ENCODE measurements around the gene UNC5CL. TPM values are rescaled to one million over a fixed set of nuclear protein-coding genes. Genes with fewer than 3 reads are reported as not detected.

The UNC5CL gene
- total and polyA plus RNA-seq, 9 of the 15 experiments (the other 6 are each of a cell fraction or from before 2014, with no cell fraction given), result 0.07 to 1.8 (median 0.62) TPM; not detected in 1

GRCh38 chr6:41064841-41065240 is 25.8 kb upstream of the UNC5CL start (continued):
- TF ChIP-seq PCBP2 (IDR thresholded peaks at IDR 0.05; ENCODE audit: low read depth, low read length, poor library complexity, severe bottlenecking), result no peak
- TF ChIP-seq ILK (tag; IDR thresholded peaks at IDR 0.05; ENCODE audit: borderline replicate concordance, low read depth), result no peak
- no peak for TF ChIP-seq FOXK1 (CRISPR knock-in tag; IDR thresholded peaks at IDR 0.05; ENCODE audit: borderline replicate concordance)

GRCh38 chr6:41063884-41064285 is 24.9 kb upstream of the UNC5CL start:
- no TSS peak for BruUV-seq (replicated peaks)
- Histone ChIP-seq H3K27me3 (ENCODE audit: control insufficient read depth in 2 of 2, insufficient read depth in 2 of 2, low read length in 2 of 2) (no peaks in the 10 kb centered on the region), H3K4me3 (no peak overlapping the region), H3K4me2 (ENCODE audit: insufficient read depth, low read length) (no peak overlapping the region), H3K9me3 (replicated peaks; ENCODE audit: control insufficient read depth, insufficient read depth, low read depth, low read length) (no peaks in the 10 kb centered on the region), H3K9ac (ENCODE audit: insufficient read depth in 1 of 2, low read depth in 2 of 2, low read length in 2 of 2) (no peak overlapping the region), H3K9me1 (ENCODE audit: control insufficient read depth, insufficient read depth, low read length) (no peaks in the 10 kb centered on the region), H4K20me1 (replicated peaks; ENCODE audit: control insufficient read depth, insufficient read depth, low read length) (no peaks in the 10 kb centered on the region), H3K36me3 (ENCODE audit: control insufficient read depth, insufficient read depth, low read length) (peaks cover 64% of the 10 kb centered on the region), H2AFZ (ENCODE audit: low read depth, low read length) (no peak overlapping the region), H3K79me2 (ENCODE audit: control insufficient read depth, insufficient read depth, low read length) (no peaks in the 10 kb centered on the region), H3K4me1 (replicated peaks in 1 of 2; ENCODE audit: control insufficient read depth in 2 of 2, insufficient read depth in 2 of 2, low read length in 2 of 2) (peaks cover 0 to 12% of the 10 kb centered on the region in 2 experiments; a peak in 3 of 5 replicates), H3K27ac (ENCODE audit: extremely low read depth, low read depth, low read length) (no peak overlapping the region)
- 94% methylated on average over 2 of the region's 2 CpGs for WGBS (ENCODE audit: insufficient coverage, low coverage, missing lambda C conversion rate)
- DNase-seq (ENCODE audit: extremely low read depth in 1 of 4, low spot score in 3 of 4) (no peak), FAIRE-seq (no peak), ATAC-seq (no peak)
- CTCF ChIA-PET (ENCODE audit: low intra/inter-chr PET ratio), result no interaction called here
- POLR2A ChIA-PET, result interaction anchor here (1.5 kb wide), 1 partner anchor 10 kb away, joined by 5 read pairs; no protein-coding TSS in a partner anchor
- intact Hi-C loops (cut with micrococcal nuclease), result no loop called here
- in situ Hi-C loops (cut with MboI), result no loop called here
- TF ChIP-seq POLR2AphosphoS2 (IDR thresholded peaks at IDR 0.05; ENCODE audit: low read length) (no peak), TBL1XR1 (IDR thresholded peaks at IDR 0.05; ENCODE audit: low read length in 2 of 2) (no peak), MEF2D (tag; conservative IDR thresholded peaks at IDR 0.05; ENCODE audit: low read depth) (no peak), CC2D1A (IDR thresholded peaks at IDR 0.05) (no peak), CBX2 (IDR thresholded peaks at IDR 0.05; ENCODE audit: insufficient read depth, low read length, poor library complexity, severe bottlenecking) (no peak), ZNF282 (CRISPR knock-in tag; IDR thresholded peaks at IDR 0.05) (no peak), TAF15 (IDR thresholded peaks at IDR 0.05; ENCODE audit: low read depth, low read length) (no peak), RUNX1 (IDR thresholded peaks at IDR 0.05; ENCODE audit: low read depth) (no peak), ZNF318 (IDR thresholded peaks at IDR 0.05; ENCODE audit: borderline replicate concordance in 1 of 2, low read depth in 1 of 2) (no peak)

All from K562 (cell line).